ENCODE data around the gene ALS2. TPM values are rescaled to one million over a fixed set of nuclear protein-coding genes. Genes with fewer than 3 reads are reported as not detected.
"Not testable (repeated sequence)": the region's sequence is repeated elsewhere in the genome, so short reads cannot be mapped to it uniquely, and the experiment has no call there.

Gene ALS2
- total RNA-seq, 1 experiment from 2014 or later = 56.1 TPM

GRCh38 chr2:201806442-201807170 lies 25.9 kb upstream of the ALS2 start, which contains the start of gene CDK15:
CDK15 (plus strand) TSS chr2:201806537; CDS start chr2:201806665, 128 bp downstream.
- Histone ChIP-seq H3K9me3 (ENCODE audit: low read depth, low read length, poor library complexity, severe bottlenecking) (no peaks in the 10 kb centered on the region), H3K27me3 (replicated peaks; ENCODE audit: insufficient read depth, low read depth, low read length, poor library complexity) (no peaks in the 10 kb centered on the region), H3K27ac (ENCODE audit: low read depth, low read length, poor library complexity, severe bottlenecking) (no peak within 1 kb of the TSS), H3K4me3 (ENCODE audit: low read depth, low read length, poor library complexity, severe bottlenecking) (no peak within 1 kb of the TSS), H3K4me1 (ENCODE audit: insufficient read depth, low read length, poor library complexity, severe bottlenecking) (peaks cover 20% of the 10 kb centered on the region), H3K36me3 (ENCODE audit: insufficient read depth, low read length, poor library complexity, severe bottlenecking) (no peaks in the 10 kb centered on the region)
- intact Hi-C loops (cut with micrococcal nuclease; ENCODE audit: unreplicated experiment) = no loop called here
- CTCF ChIA-PET = no interaction called here
- POLR2A ChIA-PET (ENCODE audit: low non-redundant PET) = no interaction called here
- no TSS peak for BruUV-seq (replicated peaks)
- no peak for DNase-seq (ENCODE audit: low spot score)
- no peak for TF ChIP-seq EZH2 (IDR thresholded peaks at IDR 0.05; ENCODE audit: borderline replicate concordance, low read depth, low read length, poor library complexity, severe bottlenecking)
- no peak for TF ChIP-seq CTCF (conservative IDR thresholded peaks at IDR 0.05; ENCODE audit: low read depth, low read length)

DNA sequence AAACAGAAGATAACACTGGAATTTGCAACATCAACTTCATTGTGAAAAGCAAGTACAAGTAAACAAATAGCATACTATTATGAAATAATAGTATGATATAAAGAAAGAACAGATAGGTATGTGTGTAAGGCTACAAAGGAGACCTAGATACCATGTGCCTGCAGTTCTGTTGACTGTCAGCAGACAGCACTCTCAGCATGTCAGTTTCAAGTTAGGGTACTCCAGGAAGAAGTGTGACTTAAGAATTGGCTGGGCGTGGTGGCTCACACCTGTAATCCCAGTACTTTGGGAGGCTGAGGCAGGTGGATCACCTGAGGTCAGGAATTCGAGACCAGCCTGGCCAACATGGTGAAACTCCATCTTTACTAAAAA lies 18.2 kb upstream of the ALS2 start:
- BruUV-seq (replicated peaks); H3K9me3 ChIP-seq (ENCODE audit: low read depth, low read length, poor library complexity, severe bottlenecking); H3K4me3 ChIP-seq (ENCODE audit: low read depth, low read length, poor library complexity, severe bottlenecking); H3K27me3 ChIP-seq (replicated peaks; ENCODE audit: insufficient read depth, low read depth, low read length, poor library complexity); DNase-seq (ENCODE audit: low spot score); H3K36me3 ChIP-seq (ENCODE audit: insufficient read depth, low read length, poor library complexity, severe bottlenecking); H3K27ac ChIP-seq (ENCODE audit: low read depth, low read length, poor library complexity, severe bottlenecking); CTCF ChIA-PET: not testable (repeated sequence)
- H3K4me1 ChIP-seq (ENCODE audit: insufficient read depth, low read length, poor library complexity, severe bottlenecking) = peaks cover 11% of the 10 kb centered on the region
- POLR2A ChIA-PET (ENCODE audit: low non-redundant PET) = interaction anchor here (0.7 kb wide), 1 partner anchor 393 kb away, joined by 11 read pairs; no protein-coding TSS in a partner anchor
- intact Hi-C loops (cut with micrococcal nuclease; ENCODE audit: unreplicated experiment) = loop anchor here (5.0 kb wide), 3 partner anchors 38 to 258 kb away; no protein-coding TSS in a partner anchor
- TF ChIP-seq CTCF (conservative IDR thresholded peaks at IDR 0.05; ENCODE audit: low read depth, low read length) = peak; percentile 55

DNA sequence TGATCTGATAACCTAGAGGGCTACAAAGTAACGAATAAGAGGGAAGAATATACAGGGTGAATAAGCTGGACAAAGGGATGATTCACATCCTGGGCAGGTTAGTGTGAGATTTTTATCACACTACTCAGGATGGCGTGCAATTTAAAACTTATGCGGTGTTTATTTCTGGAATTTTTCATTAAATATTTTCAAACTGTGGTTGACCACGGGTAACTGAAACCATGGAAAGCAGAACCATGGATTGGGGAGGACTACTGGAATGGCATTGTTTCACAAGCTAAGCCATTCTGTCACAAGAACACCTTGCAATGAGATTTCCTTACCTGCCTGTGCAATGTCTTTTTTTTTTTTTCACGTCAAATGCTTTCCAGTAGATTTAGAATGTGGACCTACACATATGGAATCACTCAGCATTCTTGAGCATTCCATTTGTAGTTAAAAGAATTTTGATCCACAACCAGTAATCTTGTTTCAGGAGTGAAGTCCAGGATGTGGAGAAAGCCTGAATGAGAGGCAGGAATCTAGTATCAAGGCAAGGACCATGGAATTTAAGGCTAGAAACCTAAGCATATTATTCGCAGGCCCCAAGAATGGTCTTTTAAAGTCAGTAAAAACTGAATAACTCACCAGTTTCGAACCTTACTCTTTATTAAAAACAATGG lies 17.6 kb upstream of the ALS2 start:
- no peak overlapping the region for H3K4me3 ChIP-seq (ENCODE audit: low read depth, low read length, poor library complexity, severe bottlenecking)
- H3K27me3 ChIP-seq (replicated peaks; ENCODE audit: insufficient read depth, low read depth, low read length, poor library complexity) = no peaks in the 10 kb centered on the region
- no TSS peak for BruUV-seq (replicated peaks)
- CTCF ChIA-PET = no interaction called here
- DNase-seq (ENCODE audit: low spot score) = no peak
- H3K27ac ChIP-seq (ENCODE audit: low read depth, low read length, poor library complexity, severe bottlenecking) = no peak overlapping the region
- POLR2A ChIA-PET (ENCODE audit: low non-redundant PET) = interaction anchor here (0.7 kb wide), 1 partner anchor 393 kb away, joined by 11 read pairs; no protein-coding TSS in a partner anchor
- H3K36me3 ChIP-seq (ENCODE audit: insufficient read depth, low read length, poor library complexity, severe bottlenecking) = no peaks in the 10 kb centered on the region
- TF ChIP-seq EZH2 (IDR thresholded peaks at IDR 0.05; ENCODE audit: borderline replicate concordance, low read depth, low read length, poor library complexity, severe bottlenecking) = no peak
- no peak for TF ChIP-seq CTCF (conservative IDR thresholded peaks at IDR 0.05; ENCODE audit: low read depth, low read length)
- H3K9me3 ChIP-seq (ENCODE audit: low read depth, low read length, poor library complexity, severe bottlenecking) = no peaks in the 10 kb centered on the region
- peaks cover 11% of the 10 kb centered on the region for H3K4me1 ChIP-seq (ENCODE audit: insufficient read depth, low read length, poor library complexity, severe bottlenecking)
- intact Hi-C loops (cut with micrococcal nuclease; ENCODE audit: unreplicated experiment) = loop anchor here (5.0 kb wide), 3 partner anchors 39 to 259 kb away; no protein-coding TSS in a partner anchor

Data from A673 (cell line).